Endodermal cell (in vitro differentiated cells): ENCODE data around the gene SLIT3. TPM values are rescaled to one million over a fixed set of nuclear protein-coding genes. Genes with fewer than 3 reads are reported as not detected.

ENCODE experiments used
- DNase-seq: peaks from one replicate; pipeline ENCODE4 v3.0.0-alpha.2; 2017
- H3K27ac ChIP-seq: 2 replicates; pipeline ENCODE4 v1.5.1; 2013; ENCODE audit warnings: mild to moderate bottlenecking, low read depth, low read length, moderate library complexity
- H3K27me3 ChIP-seq: 2 replicates; pipeline ENCODE4 v1.6.1; 2013; ENCODE audit warnings: mild to moderate bottlenecking, low read length, moderate library complexity; ENCODE audit not compliant: insufficient read depth, control insufficient read depth, poor library complexity, severe bottlenecking
- H3K36me3 ChIP-seq: 2 replicates; pipeline ENCODE4 v1.7.0; 2013; ENCODE audit warnings: mild to moderate bottlenecking, low read length, moderate library complexity; ENCODE audit not compliant: control insufficient read depth, insufficient read depth
- H3K4me1 ChIP-seq: one replicate; pipeline ENCODE4 v1.7.0; 2013; ENCODE audit warnings: low read length; ENCODE audit not compliant: control insufficient read depth, insufficient read depth
- H3K4me3 ChIP-seq: 2 replicates; pipeline ENCODE4 v1.5.1; 2013; ENCODE audit warnings: mild to moderate bottlenecking, low read length, moderate library complexity
- H3K9ac ChIP-seq: 2 replicates; pipeline ENCODE4 v1.6.1; 2013; ENCODE audit warnings: mild to moderate bottlenecking, low read length, moderate library complexity; ENCODE audit not compliant: poor library complexity, severe bottlenecking; ENCODE audit errors: extremely low read depth
- H3K9me3 ChIP-seq: 2 replicates; pipeline ENCODE4 v1.6.1; 2013; ENCODE audit warnings: mild to moderate bottlenecking, low read length, moderate library complexity; ENCODE audit not compliant: control insufficient read depth
- H3K27ac Mint-ChIP-seq: 2 replicates; pipeline ENCODE4 v1.8.0; 2020; ENCODE audit warnings: mixed read lengths
- H3K27me3 Mint-ChIP-seq: 2 replicates; pipeline ENCODE4 v1.8.0; 2021; ENCODE audit warnings: mild to moderate bottlenecking, mixed read lengths; ENCODE audit not compliant: insufficient read depth
- H3K36me3 Mint-ChIP-seq: 2 replicates; pipeline ENCODE4 v1.8.0; 2020; ENCODE audit warnings: low read depth, mixed read lengths
- H3K4me1 Mint-ChIP-seq: 2 replicates; pipeline ENCODE4 v1.8.0; 2020; ENCODE audit warnings: mixed read lengths
- H3K4me3 Mint-ChIP-seq: 2 replicates; pipeline ENCODE4 v1.8.0; 2020; ENCODE audit warnings: mild to moderate bottlenecking, moderate library complexity, mixed read lengths
- H3K9me3 Mint-ChIP-seq: 2 replicates; pipeline ENCODE4 v1.8.0; 2020; ENCODE audit warnings: mild to moderate bottlenecking, mixed read lengths
- CTCF ChIP-seq: fragments of 200-600 bp; sonication (generic); conservative IDR thresholded peaks from 2 replicates; pipeline ENCODE4 v1.5.0; 2021; ENCODE audit warnings: antibody characterized with exemption, mild to moderate bottlenecking
- WGBS, 2 experiments: methylation state at CpG; one replicate each; pipeline versions ENCODE4 v1.1.5 to v1.1.7; 2013; ENCODE audit warnings: missing lambda C conversion rate in 2 of 2, mixed read lengths in 1 of 2; ENCODE audit not compliant: insufficient coverage in 1 of 2, insufficient read length in 1 of 2; 5-methylcytosine and 5-hydroxymethylcytosine counted together
- total RNA-seq, 2 donors: library from RNA; stranded (reverse); fragmentation: NEBNext Ultra II Directional in 1 of 2; extraction: Animal tissue kit (Norgen Biotek cat#: 25700) in 1 of 2; gene quantifications; 2 replicates in 1 of 2; 3 replicates in 1 of 2; pipeline ENCODE4 v1.2.1, GENCODE V29; 2021

SLIT3 gene
- total RNA-seq, 2 donors from 2014 or later, result 2.5 to 3.4 TPM

DNA sequence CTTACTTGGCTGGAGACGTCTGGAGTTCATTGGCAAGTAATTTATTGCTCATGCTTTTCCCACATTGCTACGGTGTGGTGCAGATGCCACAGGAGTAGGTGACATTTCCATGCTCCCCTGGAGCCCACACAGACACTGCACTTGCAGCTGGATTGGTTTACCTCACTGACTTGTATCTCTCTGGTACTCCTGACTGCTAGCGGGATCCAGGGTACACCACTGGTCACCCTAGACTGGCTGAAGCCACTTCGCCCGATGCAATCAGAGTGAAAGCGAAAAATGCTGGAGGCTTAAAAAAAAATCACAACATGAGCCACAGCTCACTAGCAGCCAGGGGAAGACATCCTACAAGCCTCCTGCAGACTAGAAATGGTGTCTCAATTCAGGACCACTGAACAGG is 32.6 kb upstream of the SLIT3 start:
- no peaks in the 10 kb centered on the region for H3K4me1 ChIP-seq
- no peak for DNase-seq
- H3K27ac Mint-ChIP-seq, result no peak overlapping the region
- H3K27ac ChIP-seq, result no peak overlapping the region
- WGBS, 2 experiments, result 94 to 96% methylated on average over 5 to 6 of the region's 6 CpGs
- H3K9me3 ChIP-seq, result no peaks in the 10 kb centered on the region
- H3K4me3 ChIP-seq, result no peak overlapping the region
- no peaks in the 10 kb centered on the region for H3K4me1 Mint-ChIP-seq
- H3K27me3 Mint-ChIP-seq, result peaks cover under 1% of the 10 kb centered on the region
- TF ChIP-seq CTCF, result no peak
- H3K36me3 Mint-ChIP-seq, result no peaks in the 10 kb centered on the region
- H3K36me3 ChIP-seq, result no peaks in the 10 kb centered on the region
- H3K27me3 ChIP-seq, result peaks cover 20% of the 10 kb centered on the region
- no peak overlapping the region for H3K9ac ChIP-seq
- no peak overlapping the region for H3K4me3 Mint-ChIP-seq
- no peaks in the 10 kb centered on the region for H3K9me3 Mint-ChIP-seq

GRCh38 chr5:169331292-169331852 is 30.4 kb upstream of the SLIT3 start:
- H3K36me3 ChIP-seq, result no peaks in the 10 kb centered on the region
- Mint-ChIP-seq H3K27ac (no peak overlapping the region), H3K36me3 (no peaks in the 10 kb centered on the region), H3K9me3 (no peaks in the 10 kb centered on the region), H3K27me3 (peaks cover 4% of the 10 kb centered on the region), H3K4me3 (no peak overlapping the region), H3K4me1 (no peaks in the 10 kb centered on the region)
- no peaks in the 10 kb centered on the region for H3K4me1 ChIP-seq
- H3K4me3 ChIP-seq, result no peak overlapping the region
- no peak overlapping the region for H3K9ac ChIP-seq
- DNase-seq, result no peak
- TF ChIP-seq CTCF, result peak; percentile 51
- H3K27me3 ChIP-seq, result peaks cover 26% of the 10 kb centered on the region
- H3K9me3 ChIP-seq, result no peaks in the 10 kb centered on the region
- WGBS, 2 experiments, result 83 to 90% methylated on average over 4 of the region's 4 CpGs
- H3K27ac ChIP-seq, result no peak overlapping the region

- TF ChIP-seq CTCF, result no peak
- H3K27me3 ChIP-seq, result peaks cover 24% of the 10 kb centered on the region
- Mint-ChIP-seq H3K27ac (no peak overlapping the region), H3K36me3 (no peaks in the 10 kb centered on the region), H3K9me3 (no peaks in the 10 kb centered on the region), H3K27me3 (peaks cover 14% of the 10 kb centered on the region), H3K4me3 (no peak overlapping the region), H3K4me1 (no peaks in the 10 kb centered on the region)
- H3K27ac ChIP-seq, result no peak overlapping the region
- no peaks in the 10 kb centered on the region for H3K4me1 ChIP-seq
- H3K36me3 ChIP-seq, result no peaks in the 10 kb centered on the region
- 89 to 93% methylated on average over 4 of the region's 5 CpGs for WGBS, 2 experiments
- H3K4me3 ChIP-seq, result no peak overlapping the region
- DNase-seq, result no peak
- no peak overlapping the region for H3K9ac ChIP-seq
- H3K9me3 ChIP-seq, result no peaks in the 10 kb centered on the region
Measured at GRCh38 chr5:169328401-169328800, 27.5 kb upstream of the SLIT3 start.
